IMR-90 (cell line): ENCODE results near the gene EFCAB5. TPM values are rescaled to one million over a fixed set of nuclear protein-coding genes. Genes with fewer than 3 reads are reported as not detected.
A peak's percentile ranks its signal among the peaks of the same experiment; 100 is the strongest.
"Not testable (repeated sequence)": the region's sequence is repeated elsewhere in the genome, so short reads cannot be mapped to it uniquely, and the experiment has no call there.

ENCODE experiments used
- ATAC-seq: fragments of 200-7000 bp; cut with Tn5 transposase; 2 replicates; pipeline ENCODE4 v1.9.1; 2020; ENCODE audit warnings: low read depth, mild to moderate bottlenecking, moderate library complexity
- BruUV-seq: library from RNA; stranded (reverse); fragments of 400-500 nt; replicated peaks from 2 replicates; lab custom pipeline; 2021; lab: Mats Ljungman, UMichigan
- CTCF ChIA-PET: fragments of 300-600 bp; formaldehyde crosslinking; extraction: SDS; loops from one replicate; lab custom pipeline; 2021; ENCODE audit warnings: antibody characterized with exemption; lab: Yijun Ruan, JAX
- POLR2A ChIA-PET: fragments of 300-600 bp; sonication (Branson Sonifier 250); formaldehyde crosslinking; loops from one replicate; lab custom pipeline; 2022; ENCODE audit warnings: antibody characterized with exemption; ENCODE audit not compliant: unreplicated experiment; lab: Charles Lee
- DNase-seq: peaks from one replicate; pipeline ENCODE4 v3.0.0; 2013
- H2AFZ ChIP-seq: replicated peaks from 2 replicates; pipeline ENCODE3; 2013; ENCODE audit warnings: low read length, mild to moderate bottlenecking; ENCODE audit not compliant: poor library complexity
- H2AK5ac ChIP-seq: 2 replicates; pipeline ENCODE4 v1.6.1; 2013; ENCODE audit warnings: low read depth, low read length, inconsistent platforms
- H2AK9ac ChIP-seq: replicated peaks from 2 replicates; pipeline ENCODE3; 2013; ENCODE audit warnings: mild to moderate bottlenecking, low read depth, low read length, moderate library complexity; ENCODE audit not compliant: poor library complexity
- H2BK120ac ChIP-seq: 2 replicates; pipeline ENCODE4 v1.6.1; 2013; ENCODE audit warnings: low read depth, low read length, inconsistent platforms
- H2BK15ac ChIP-seq: 3 replicates; pipeline ENCODE4 v1.6.1; 2013; ENCODE audit warnings: low read depth, low read length, inconsistent platforms
- H2BK20ac ChIP-seq: 2 replicates; pipeline ENCODE4 v1.6.1; 2013; ENCODE audit warnings: low read depth, mild to moderate bottlenecking, inconsistent platforms, low read length, moderate library complexity
- H2BK5ac ChIP-seq: 2 replicates; pipeline ENCODE4 v1.6.1; 2013; ENCODE audit warnings: mild to moderate bottlenecking, low read depth, low read length, inconsistent platforms; ENCODE audit not compliant: poor library complexity, severe bottlenecking
- H3K14ac ChIP-seq: replicated peaks from 2 replicates; pipeline ENCODE4 v1.6.1; 2013; ENCODE audit warnings: low read depth, low read length, inconsistent platforms
- H3K18ac ChIP-seq: 2 replicates; pipeline ENCODE4 v1.6.1; 2013; ENCODE audit warnings: low read depth, low read length, control low read depth
- H3K23ac ChIP-seq: 2 replicates; pipeline ENCODE4 v1.6.1; 2013; ENCODE audit warnings: low read depth, low read length, inconsistent platforms
- H3K27ac ChIP-seq: 2 replicates; pipeline ENCODE4 v1.5.1; 2013; ENCODE audit warnings: mild to moderate bottlenecking, control low read depth, low read length; ENCODE audit not compliant: insufficient read depth
- H3K27me3 ChIP-seq: 2 replicates; pipeline ENCODE4 v1.6.1; 2013; ENCODE audit warnings: low read length; ENCODE audit not compliant: control insufficient read depth, insufficient read depth
- H3K36me3 ChIP-seq: 2 replicates; pipeline ENCODE4 v1.6.1; 2013; ENCODE audit warnings: low read length, mixed read lengths; ENCODE audit not compliant: control insufficient read depth, insufficient read depth
- H3K4ac ChIP-seq: 2 replicates; pipeline ENCODE4 v1.6.1; 2013; ENCODE audit warnings: low read depth, low read length, inconsistent platforms
- H3K4me1 ChIP-seq: 2 replicates; pipeline ENCODE4 v1.6.1; 2013; ENCODE audit warnings: low read length, mixed read lengths; ENCODE audit not compliant: control insufficient read depth, insufficient read depth
- H3K4me2 ChIP-seq: 2 replicates; pipeline ENCODE4 v1.6.1; 2013; ENCODE audit warnings: low read depth, mild to moderate bottlenecking, control low read depth, low read length, moderate library complexity
- H3K4me3 ChIP-seq: 2 replicates; pipeline ENCODE4 v1.5.1; 2013; ENCODE audit warnings: low read depth, mild to moderate bottlenecking, control low read depth, low read length, moderate library complexity; ENCODE audit not compliant: insufficient read depth
- H3K56ac ChIP-seq: 2 replicates; pipeline ENCODE4 v1.6.1; 2013; ENCODE audit warnings: low read length, inconsistent platforms; ENCODE audit not compliant: insufficient read depth; ENCODE audit errors: extremely low read depth
- H3K79me1 ChIP-seq, 2 experiments: 2 replicates each; pipeline ENCODE4 v1.6.1; 2013; ENCODE audit warnings: low read length in 2 of 2, inconsistent platforms in 1 of 2, low read depth in 1 of 2
- H3K9ac ChIP-seq: 2 replicates; pipeline ENCODE4 v1.6.1; 2013; ENCODE audit warnings: low read depth, low read length, control low read depth
- H3K9me1 ChIP-seq: 2 replicates; pipeline ENCODE4 v1.6.1; 2013; ENCODE audit warnings: low read length, inconsistent platforms; ENCODE audit not compliant: insufficient read depth
- H3K9me3 ChIP-seq: 2 replicates; pipeline ENCODE4 v1.6.1; 2013; ENCODE audit warnings: low read length; ENCODE audit not compliant: control insufficient read depth, insufficient read depth
- H4K20me1 ChIP-seq: 2 replicates; pipeline ENCODE4 v1.6.1; 2013; ENCODE audit warnings: low read length, inconsistent platforms; ENCODE audit not compliant: insufficient read depth
- H4K5ac ChIP-seq: 2 replicates; pipeline ENCODE4 v1.6.1; 2013; ENCODE audit warnings: mild to moderate bottlenecking, low read depth, low read length, control low read depth
- H4K8ac ChIP-seq, 2 experiments: 2 replicates each; pipeline ENCODE4 v1.6.1; 2013; ENCODE audit warnings: low read depth in 2 of 2, low read length in 2 of 2, control low read depth in 1 of 2, inconsistent platforms in 1 of 2
- H4K91ac ChIP-seq: 2 replicates; pipeline ENCODE4 v1.6.1; 2013; ENCODE audit warnings: low read depth, low read length, inconsistent platforms; ENCODE audit not compliant: insufficient read depth
- CHD1 ChIP-seq: IDR thresholded peaks from 2 replicates; pipeline ENCODE4 v1.6.1; 2012; ENCODE audit warnings: low read depth, low read length, improper control_type of control experiment
- FOS ChIP-seq: fragments of 150-350 bp; IDR thresholded peaks from 2 replicates; pipeline ENCODE4 v1.6.1; 2016; ENCODE audit warnings: low read depth, low read length
- RAD21 ChIP-seq: IDR thresholded peaks from 2 replicates; pipeline ENCODE4 v1.6.1; 2012; ENCODE audit warnings: low read length, improper control_type of control experiment
- SMC3 ChIP-seq: fragments of 150-350 bp; IDR thresholded peaks from 2 replicates; pipeline ENCODE4 v1.6.1; 2016; ENCODE audit warnings: low read depth, mild to moderate bottlenecking, antibody characterized with exemption, low read length, moderate library complexity
- WGBS, 2 experiments: methylation state at CpG; one replicate each; pipeline versions ENCODE4 v1.1.5 to v1.1.7; 2013; ENCODE audit warnings: missing lambda C conversion rate in 2 of 2; ENCODE audit not compliant: insufficient read length in 1 of 2; ENCODE audit errors: extremely low coverage in 2 of 2; 5-methylcytosine and 5-hydroxymethylcytosine counted together
- dilution Hi-C: fragments of 300-500 bp; cut with HindIII; formaldehyde crosslinking; loops from one replicate; pipeline ENCODE4 v1.14.3; 2018; ENCODE audit warnings: low sequenced_read_pairs; ENCODE audit not compliant: unreplicated experiment
- in situ Hi-C: fragments of 300-500 bp; cut with MboI; formaldehyde crosslinking; loops from 3 replicates; pipeline ENCODE4 v1.14.3; 2019; ENCODE audit warnings: low sequenced_read_pairs, inconsistent platforms, mixed read lengths
- intact Hi-C: fragments of 100-400 bp; cut with micrococcal nuclease; formaldehyde crosslinking; loops from 2 replicates; pipeline ENCODE4 v1.10.0; 2022
- polyA plus RNA-seq, 3 experiments: library from polyadenylated mRNA; depleted of rRNA; stranded (reverse); fragments of >200 nt; gene quantifications; 2 replicates each; pipeline ENCODE4 v1.2.3, GENCODE V29; 2012; ENCODE audit warnings: low replicate concordance in 1 of 3
- total RNA-seq: library from RNA; depleted of rRNA; stranded (reverse); fragments of >200 nt; gene quantifications from 2 replicates; pipeline ENCODE4 v1.2.3, GENCODE V29; 2012
- TF ChIP-seq, protein P1 (sequence below): conservative IDR thresholded peaks from 2 replicates; pipeline ENCODE4 v1.5.1; 2012; ENCODE audit warnings: mild to moderate bottlenecking, low read depth, low read length, improper control_type of control experiment

The EFCAB5 gene
- total and polyA plus RNA-seq, 2 of the 4 experiments (the other 2 are of a cell fraction): 0.14 TPM; not detected in 1

DNA sequence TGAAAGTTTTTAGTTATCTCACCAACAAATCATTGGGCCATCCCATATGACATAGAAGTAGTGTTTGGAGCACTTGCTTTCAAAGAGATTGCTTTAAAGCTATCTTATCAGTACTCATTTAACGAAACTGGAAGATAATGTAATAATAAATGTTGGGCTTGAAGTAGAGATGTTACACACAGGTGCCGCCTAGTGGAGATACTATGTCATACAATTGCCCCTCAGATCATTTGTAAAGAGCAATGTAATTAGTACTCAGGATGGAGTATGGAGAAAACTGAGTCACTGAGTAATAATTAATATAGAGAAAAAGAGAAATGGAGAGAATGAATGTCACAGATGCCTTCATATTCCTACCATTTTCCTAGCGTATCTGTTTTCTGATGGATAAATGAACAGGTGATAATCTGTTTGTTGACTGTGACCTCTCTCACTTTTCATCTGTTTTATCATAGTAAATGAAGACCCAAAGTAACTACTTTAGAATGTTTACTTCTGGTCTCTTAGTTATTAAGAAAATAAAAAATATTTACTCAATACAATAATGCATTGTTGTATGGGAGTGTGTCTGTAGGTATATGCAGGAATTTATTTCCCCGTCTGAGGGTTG, 80.4 kb downstream of the EFCAB5 start:
- in situ Hi-C loops (no loop called here), intact Hi-C loops (loop anchor here (1.0 to 2.0 kb wide), 3 partner anchors 91 to 383 kb away; no protein-coding TSS in a partner anchor), dilution Hi-C loops (no loop called here)
- no peak overlapping the region for H2BK20ac ChIP-seq
- H3K4me1 ChIP-seq: no peaks in the 10 kb centered on the region
- H2AK5ac ChIP-seq: no peak overlapping the region
- H2BK120ac ChIP-seq: no peak overlapping the region
- no TSS peak for BruUV-seq
- H3K27me3 ChIP-seq: peaks cover 6% of the 10 kb centered on the region; the same call in 1 of the 2 replicates
- no peak overlapping the region for H3K14ac ChIP-seq
- H4K20me1 ChIP-seq: no peaks in the 10 kb centered on the region
- H3K9me3 ChIP-seq: no peaks in the 10 kb centered on the region
- no peak overlapping the region for H2AFZ ChIP-seq
- no peak overlapping the region for H3K56ac ChIP-seq
- no peak overlapping the region for H2BK5ac ChIP-seq
- H3K9me1 ChIP-seq: no peaks in the 10 kb centered on the region
- H2AK9ac ChIP-seq: no peak overlapping the region
- no peaks in the 10 kb centered on the region for H3K79me1 ChIP-seq
- no peak overlapping the region for H4K8ac ChIP-seq
- H3K4me3 ChIP-seq: no peak overlapping the region
- TF ChIP-seq CHD1 (no peak), RAD21 (peak; percentile 75), FOS (no peak), SMC3 (peak; percentile 78)
- TF ChIP-seq, protein P1, sequence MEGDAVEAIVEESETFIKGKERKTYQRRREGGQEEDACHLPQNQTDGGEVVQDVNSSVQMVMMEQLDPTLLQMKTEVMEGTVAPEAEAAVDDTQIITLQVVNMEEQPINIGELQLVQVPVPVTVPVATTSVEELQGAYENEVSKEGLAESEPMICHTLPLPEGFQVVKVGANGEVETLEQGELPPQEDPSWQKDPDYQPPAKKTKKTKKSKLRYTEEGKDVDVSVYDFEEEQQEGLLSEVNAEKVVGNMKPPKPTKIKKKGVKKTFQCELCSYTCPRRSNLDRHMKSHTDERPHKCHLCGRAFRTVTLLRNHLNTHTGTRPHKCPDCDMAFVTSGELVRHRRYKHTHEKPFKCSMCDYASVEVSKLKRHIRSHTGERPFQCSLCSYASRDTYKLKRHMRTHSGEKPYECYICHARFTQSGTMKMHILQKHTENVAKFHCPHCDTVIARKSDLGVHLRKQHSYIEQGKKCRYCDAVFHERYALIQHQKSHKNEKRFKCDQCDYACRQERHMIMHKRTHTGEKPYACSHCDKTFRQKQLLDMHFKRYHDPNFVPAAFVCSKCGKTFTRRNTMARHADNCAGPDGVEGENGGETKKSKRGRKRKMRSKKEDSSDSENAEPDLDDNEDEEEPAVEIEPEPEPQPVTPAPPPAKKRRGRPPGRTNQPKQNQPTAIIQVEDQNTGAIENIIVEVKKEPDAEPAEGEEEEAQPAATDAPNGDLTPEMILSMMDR: peak; percentile 78
- H2BK15ac ChIP-seq: no peak overlapping the region
- H4K5ac ChIP-seq: no peak overlapping the region
- H3K36me3 ChIP-seq: no peaks in the 10 kb centered on the region
- no peak overlapping the region for H3K4ac ChIP-seq
- POLR2A ChIA-PET: no interaction called here
- DNase-seq (peak; percentile 61), ATAC-seq (peak; percentile 87)
- no peak overlapping the region for H3K9ac ChIP-seq
- no CpG with 5 or more reads among the region's 4 CpGs for WGBS, 2 experiments
- peak overlapping the region; percentile 45; the same call in 1 of the 2 replicates for H3K4me2 ChIP-seq
- no peak overlapping the region for H3K23ac ChIP-seq
- no peak overlapping the region for H3K27ac ChIP-seq
- no peak overlapping the region for H3K18ac ChIP-seq
- CTCF ChIA-PET: interaction anchor here (0.7 to 1.6 kb wide), 11 partner anchors 8 to 383 kb away, joined by 3 to 11 read pairs (median 4); partner anchors contain the start of gene SSH2
- no peak overlapping the region for H4K91ac ChIP-seq

DNA sequence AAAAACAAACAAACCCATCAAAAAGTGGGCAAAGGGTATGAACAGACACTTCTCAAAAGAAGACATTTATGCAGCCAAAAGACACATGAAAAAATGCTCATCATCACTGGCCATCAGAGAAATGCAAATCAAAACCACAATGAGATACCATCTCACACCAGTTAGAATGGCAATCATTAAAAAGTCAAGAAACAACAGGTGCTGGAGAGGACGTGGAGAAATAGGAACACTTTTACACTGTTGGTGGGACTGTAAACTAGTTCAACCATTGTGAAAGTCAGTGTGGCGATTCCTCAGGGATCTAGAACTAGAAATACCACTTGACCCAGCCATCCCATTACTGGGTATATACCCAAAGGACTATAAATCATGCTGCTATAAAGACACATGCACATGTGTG, 83.9 kb downstream of the EFCAB5 start:
- H3K14ac ChIP-seq, H2AFZ ChIP-seq, H2BK15ac ChIP-seq, ATAC-seq, H4K20me1 ChIP-seq, H2AK9ac ChIP-seq, H3K9me3 ChIP-seq, H3K23ac ChIP-seq, H2BK120ac ChIP-seq, H3K4me1 ChIP-seq, H3K4me3 ChIP-seq, CTCF ChIA-PET, in situ Hi-C loops, H2BK20ac ChIP-seq, H4K5ac ChIP-seq, H3K9me1 ChIP-seq, H2AK5ac ChIP-seq, H3K79me1 ChIP-seq, H3K18ac ChIP-seq, dilution Hi-C loops, H3K4me2 ChIP-seq, H3K27ac ChIP-seq, H3K4ac ChIP-seq, H3K9ac ChIP-seq, BruUV-seq, H4K8ac ChIP-seq, POLR2A ChIA-PET, H3K27me3 ChIP-seq, H3K36me3 ChIP-seq, H4K91ac ChIP-seq, H2BK5ac ChIP-seq, H3K56ac ChIP-seq, DNase-seq, intact Hi-C loops: not testable (repeated sequence)
- WGBS, 2 experiments: no CpG with 5 or more reads among the region's 2 CpGs
